Posterior vena cava (tissue), 2 donors: ENCODE measurements around the gene DSCAM. TPM values are rescaled to one million over a fixed set of nuclear protein-coding genes. Genes with fewer than 3 reads are reported as not detected.

Experiments
- DNase-seq: peaks from one replicate; pipeline ENCODE4 v3.0.0-alpha.2; 2020; ENCODE audit warnings: low spot score
- intact Hi-C, 2 donors: fragments of 100-400 bp; cut with DNase I; formaldehyde crosslinking; loops; one replicate each; pipeline versions ENCODE4 v1.14.1 to v1.14.2; 2022 to 2023
- total RNA-seq, 2 donors: library from RNA; stranded (reverse); fragmentation: NEBNext Ultra II Directional; extraction: Animal tissue kit (Norgen Biotek cat#: 25700); gene quantifications; one replicate each; pipeline ENCODE4 v1.2.1, GENCODE V29; 2021
- donor health status: DM: yes; HTN: yes; CAD: no.
- donor health status: DM: yes; HTN: yes; CAD: no.

DSCAM gene
- total RNA-seq, 2 donors from 2014 or later, result 0.05 to 0.09 TPM

DNA sequence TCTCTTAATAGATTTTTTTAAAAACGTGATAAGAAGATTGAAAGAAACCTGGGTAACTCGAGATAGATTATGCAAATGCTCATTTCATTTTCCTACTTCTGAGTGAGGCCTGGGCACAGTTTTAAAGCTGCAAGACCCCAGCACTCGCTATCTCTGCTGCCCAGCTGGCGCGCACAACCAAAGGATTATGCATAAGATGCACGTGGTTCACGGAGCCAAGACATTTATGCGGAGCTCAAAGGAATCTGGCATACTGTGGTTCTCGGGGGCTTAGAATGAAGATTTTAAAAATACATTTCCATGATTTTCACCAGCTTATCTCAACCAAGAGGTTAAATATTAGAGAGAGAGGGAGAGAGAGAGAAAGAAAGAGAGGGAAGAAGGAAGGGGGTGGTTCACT is 210.9 kb downstream of the DSCAM start:
- intact Hi-C loops, result no loop called here
- no peak for DNase-seq

DNA sequence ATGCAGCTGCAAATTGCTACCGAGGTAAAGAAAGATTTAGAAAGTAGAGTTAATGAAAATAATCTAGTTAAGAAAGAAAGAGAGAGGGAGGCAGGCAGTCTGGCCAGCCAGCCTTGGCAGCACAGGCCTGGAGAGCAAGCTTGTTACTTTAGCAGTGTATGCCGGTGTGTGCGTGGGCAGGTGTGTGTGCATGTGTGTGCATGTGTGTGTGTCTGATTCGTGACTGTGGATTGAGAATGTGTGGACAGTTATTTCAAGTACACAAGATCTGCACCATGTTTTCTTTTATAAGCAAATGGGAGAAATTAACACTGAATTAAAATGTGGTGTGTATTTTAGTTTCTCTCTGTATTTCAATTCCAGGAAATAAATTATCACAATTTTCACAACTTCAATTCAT is 211.6 kb downstream of the DSCAM start:
- intact Hi-C loops, result no loop called here
- DNase-seq, result no peak

- no peak for DNase-seq
- intact Hi-C loops, result no loop called here
These were observed 212.8 kb downstream of the DSCAM start for GRCh38 chr21:40634141-40634540.

GRCh38 chr21:40633048-40633447 is 213.9 kb downstream of the DSCAM start:
- DNase-seq, result no peak

DNA sequence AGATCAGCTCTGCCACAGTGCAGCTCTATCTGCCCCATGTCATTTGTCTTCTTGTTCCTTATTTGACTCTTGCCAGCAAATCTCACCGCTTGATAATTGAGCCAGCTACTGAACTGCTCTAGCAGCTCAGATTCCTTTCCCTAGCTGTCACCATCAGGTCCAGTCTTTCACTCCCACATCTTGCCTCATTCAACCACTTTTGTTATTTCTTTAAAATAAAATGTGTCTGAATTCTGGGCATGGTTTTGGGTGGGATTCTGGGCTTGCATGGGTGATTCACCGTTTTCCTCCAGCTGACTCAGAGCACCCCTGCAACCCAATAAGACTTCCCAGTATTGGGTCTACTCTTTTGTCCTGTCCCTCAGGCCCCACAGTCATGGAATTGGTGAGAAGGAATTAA is 215.7 kb downstream of the DSCAM start:
- intact Hi-C loops, result no loop called here

More at GRCh38 chr21:40633048-40633447, 213.9 kb downstream of the DSCAM start:
- intact Hi-C loops, result no loop called here

GRCh38 chr21:40625991-40626390 is 221.0 kb downstream of the DSCAM start:
- intact Hi-C loops, result no loop called here
- DNase-seq, result no peak

More for the DNA sequence above, 215.7 kb downstream of the DSCAM start:
- DNase-seq, result no peak

- intact Hi-C loops, result no loop called here
- DNase-seq, result no peak
These were observed 223.4 kb downstream of the DSCAM start for GRCh38 chr21:40623528-40623927.

DNA sequence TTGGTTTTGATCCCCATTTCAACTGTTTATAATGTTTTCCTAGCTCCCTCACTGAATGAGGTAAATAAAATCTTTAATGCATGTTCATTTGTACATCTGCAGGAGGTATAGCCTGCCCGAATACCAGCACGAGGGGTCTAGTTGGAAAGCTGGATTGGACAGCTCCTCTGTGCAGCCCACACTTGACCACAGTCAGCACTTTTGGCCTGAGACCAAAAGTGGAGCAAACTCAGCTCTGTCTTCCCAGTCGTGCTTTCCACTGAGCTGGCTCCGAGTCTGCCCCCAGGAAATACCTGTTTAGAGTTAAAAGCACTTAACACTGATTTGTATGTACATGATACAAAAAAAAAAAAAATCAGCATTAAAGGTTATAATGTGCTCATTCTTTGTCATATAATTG is 224.4 kb downstream of the DSCAM start:
- no peak for DNase-seq
- intact Hi-C loops, result no loop called here

DNA sequence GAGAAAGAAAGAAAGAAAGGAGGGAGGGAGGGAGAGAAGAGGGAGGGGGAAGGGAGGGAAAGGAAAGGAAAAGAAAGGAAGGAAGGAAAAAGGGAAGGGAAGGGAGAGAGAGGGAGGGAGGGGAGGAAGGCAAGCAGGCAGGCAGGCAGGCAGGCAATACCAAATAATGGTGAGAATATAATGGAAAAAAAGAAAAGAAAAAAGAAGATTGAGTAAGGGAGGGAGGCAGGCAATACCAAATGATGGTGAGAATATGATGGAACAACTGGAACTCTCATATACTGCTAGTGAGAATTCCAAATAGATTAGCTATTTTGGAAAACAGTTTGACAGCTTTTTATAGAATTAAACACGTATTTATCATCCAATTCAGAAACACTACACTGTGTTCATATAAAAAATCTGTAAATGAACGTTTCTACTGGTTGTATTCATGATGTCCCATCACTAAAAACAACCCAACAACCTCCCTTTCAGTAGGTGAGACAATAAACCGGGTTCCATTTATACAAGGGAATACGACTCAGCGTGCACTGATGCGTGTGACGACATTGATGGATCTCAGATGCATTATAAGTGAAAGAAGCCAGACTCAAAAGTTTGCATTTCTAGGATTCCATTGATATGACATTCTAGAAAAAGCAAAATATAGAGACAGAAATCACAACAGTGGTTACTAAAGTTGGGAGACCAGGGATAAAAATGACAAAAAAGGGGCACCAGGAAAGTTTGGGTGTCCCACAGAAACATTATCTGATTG is 226.4 kb downstream of the DSCAM start:
- DNase-seq, result no peak
- intact Hi-C loops, result no loop called here

DNA sequence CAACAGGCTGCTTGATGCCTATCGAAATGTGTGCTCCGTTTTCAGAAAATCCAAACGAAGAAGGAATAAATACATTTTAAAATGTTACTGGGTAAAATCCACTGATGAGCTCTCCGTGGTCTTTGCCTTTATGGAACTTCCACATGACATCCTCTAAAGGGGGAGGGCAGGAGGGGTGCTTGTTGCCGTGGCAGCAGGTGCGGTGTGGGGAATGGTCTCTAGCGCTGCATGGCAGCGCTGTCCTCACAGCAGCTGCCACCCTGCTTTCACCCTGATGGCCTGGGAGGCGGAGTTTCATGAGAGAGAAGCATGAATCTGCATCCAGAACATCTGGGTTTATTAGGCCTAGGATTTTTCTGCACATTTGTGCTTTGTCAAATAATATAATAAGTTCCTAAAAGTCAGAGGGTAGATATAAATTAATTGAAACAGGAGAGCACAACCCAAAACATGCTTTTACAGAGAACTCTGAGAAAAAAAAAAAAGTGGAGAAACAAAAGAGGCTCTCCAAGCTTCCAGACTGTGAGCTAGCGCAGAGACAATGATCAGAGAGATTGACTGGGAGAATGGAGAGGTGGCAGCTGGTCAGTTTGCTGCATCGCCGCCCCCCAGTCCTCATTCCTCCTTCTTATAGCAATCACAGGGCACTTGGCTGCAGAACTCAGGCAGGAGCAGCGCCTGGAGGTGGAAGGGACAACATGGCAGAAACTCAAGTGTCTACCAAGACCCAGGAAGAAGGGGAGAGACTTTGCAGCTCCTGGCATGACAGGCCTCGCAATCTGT is 228.6 kb downstream of the DSCAM start:
- DNase-seq, result no peak
- intact Hi-C loops, result no loop called here

- intact Hi-C loops, result no loop called here
- no peak for DNase-seq
These were observed 230.6 kb downstream of the DSCAM start for GRCh38 chr21:40616377-40616704.

- no peak for DNase-seq
- intact Hi-C loops, result no loop called here
These were observed 231.2 kb downstream of the DSCAM start for GRCh38 chr21:40615505-40616376.

DNA sequence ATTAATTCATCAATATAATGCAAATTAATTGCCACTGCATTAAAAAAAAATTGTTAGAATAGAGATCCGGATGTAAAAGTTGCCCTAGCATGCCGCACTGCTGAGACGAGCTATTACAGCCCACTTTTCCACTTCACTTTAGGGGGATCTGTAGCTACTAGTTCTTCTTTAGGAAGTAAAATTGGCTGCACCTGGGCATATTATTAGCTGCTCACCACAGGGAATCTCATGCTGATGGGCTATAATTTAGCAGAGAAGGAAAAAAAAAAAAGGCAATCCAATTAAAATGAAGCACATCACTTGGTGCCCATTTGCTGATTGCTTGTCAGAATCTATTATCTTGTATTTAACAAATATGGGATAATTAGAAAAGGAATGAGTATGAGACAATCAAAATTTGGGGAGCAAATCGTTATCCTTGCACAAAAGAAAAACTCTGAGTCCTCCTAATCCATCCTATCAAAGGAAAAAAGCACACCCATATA is 233.4 kb downstream of the DSCAM start:
- no peak for DNase-seq
- intact Hi-C loops, result no loop called here

DNA sequence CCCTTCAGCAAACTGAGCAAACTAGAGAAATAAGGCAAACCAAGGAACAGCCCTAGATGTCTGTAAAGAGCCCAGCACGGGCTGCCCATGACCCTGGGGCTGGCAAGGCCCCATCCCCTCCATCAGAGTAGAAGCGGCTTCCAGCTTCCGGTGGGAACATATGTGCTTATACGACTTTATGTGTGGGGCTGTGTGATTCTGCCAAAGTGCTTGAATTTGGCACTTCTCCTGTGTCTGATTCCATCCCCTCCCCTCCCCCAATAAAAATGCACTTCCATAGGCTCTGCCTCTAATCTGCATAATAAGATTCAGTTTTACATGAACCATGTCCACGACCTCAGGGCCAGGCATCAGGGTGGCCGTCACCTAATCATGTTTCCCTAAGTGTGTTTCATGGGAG is 236.6 kb downstream of the DSCAM start:
- intact Hi-C loops, result no loop called here
- DNase-seq, result no peak

- intact Hi-C loops, result no loop called here
These were observed 240.6 kb downstream of the DSCAM start for GRCh38 chr21:40606341-40606740.

GRCh38 chr21:40605094-40605493 is 241.9 kb downstream of the DSCAM start:
- no peak for DNase-seq
- intact Hi-C loops, result no loop called here

More at GRCh38 chr21:40606341-40606740, 240.6 kb downstream of the DSCAM start:
- DNase-seq, result no peak

DNA sequence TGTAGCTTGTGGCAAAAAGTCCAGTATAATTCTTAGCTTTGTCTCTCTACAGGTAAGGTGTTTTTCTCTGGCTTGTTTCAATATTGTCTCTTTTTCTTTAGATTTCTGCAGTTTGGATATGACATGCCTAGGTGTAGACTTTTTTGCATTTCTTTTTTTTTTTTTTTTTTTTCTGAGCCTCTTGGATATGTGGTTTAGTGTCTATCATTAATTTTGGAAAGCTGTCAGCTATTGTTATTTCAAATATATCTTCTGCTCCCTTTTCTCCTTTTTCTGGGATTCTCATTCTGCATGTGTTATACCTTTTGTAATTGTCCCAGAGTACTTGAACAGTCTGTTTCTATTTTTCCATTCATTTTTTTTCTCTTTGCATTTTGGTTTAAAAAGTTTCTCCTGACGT is 243.2 kb downstream of the DSCAM start:
- DNase-seq, result no peak
- intact Hi-C loops, result no loop called here

GRCh38 chr21:40602080-40602479 is 244.9 kb downstream of the DSCAM start:
- intact Hi-C loops, result no loop called here
- DNase-seq, result no peak

GRCh38 chr21:40595806-40596205 is 251.2 kb downstream of the DSCAM start:
- no peak for DNase-seq
- intact Hi-C loops, result no loop called here
